C4-2B (cell line): ENCODE data around the gene CARD14.

Experiments used
- H3K27ac ChIP-seq: fragments of 450-650 bp; 2 replicates; pipeline ENCODE4 v1.5.1; 2017
- ZFX ChIP-seq: fragments of 450-650 bp; IDR thresholded peaks from 2 replicates; pipeline ENCODE4 v1.6.1; 2017
- TF ChIP-seq, protein P1 (sequence below): fragments of 450-650 bp; conservative IDR thresholded peaks from 2 replicates; pipeline ENCODE4 v1.5.1; 2017; ENCODE audit warnings: mild to moderate bottlenecking

CARD14 gene

GRCh38 chr17:80227156-80227555 is 57.3 kb downstream of the CARD14 start:
- TF ChIP-seq, protein P1, sequence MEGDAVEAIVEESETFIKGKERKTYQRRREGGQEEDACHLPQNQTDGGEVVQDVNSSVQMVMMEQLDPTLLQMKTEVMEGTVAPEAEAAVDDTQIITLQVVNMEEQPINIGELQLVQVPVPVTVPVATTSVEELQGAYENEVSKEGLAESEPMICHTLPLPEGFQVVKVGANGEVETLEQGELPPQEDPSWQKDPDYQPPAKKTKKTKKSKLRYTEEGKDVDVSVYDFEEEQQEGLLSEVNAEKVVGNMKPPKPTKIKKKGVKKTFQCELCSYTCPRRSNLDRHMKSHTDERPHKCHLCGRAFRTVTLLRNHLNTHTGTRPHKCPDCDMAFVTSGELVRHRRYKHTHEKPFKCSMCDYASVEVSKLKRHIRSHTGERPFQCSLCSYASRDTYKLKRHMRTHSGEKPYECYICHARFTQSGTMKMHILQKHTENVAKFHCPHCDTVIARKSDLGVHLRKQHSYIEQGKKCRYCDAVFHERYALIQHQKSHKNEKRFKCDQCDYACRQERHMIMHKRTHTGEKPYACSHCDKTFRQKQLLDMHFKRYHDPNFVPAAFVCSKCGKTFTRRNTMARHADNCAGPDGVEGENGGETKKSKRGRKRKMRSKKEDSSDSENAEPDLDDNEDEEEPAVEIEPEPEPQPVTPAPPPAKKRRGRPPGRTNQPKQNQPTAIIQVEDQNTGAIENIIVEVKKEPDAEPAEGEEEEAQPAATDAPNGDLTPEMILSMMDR = no peak
- no peak for TF ChIP-seq ZFX
- H3K27ac ChIP-seq = no peak overlapping the region

GRCh38 chr17:80227666-80228065 is 57.8 kb downstream of the CARD14 start:
- no peak overlapping the region for H3K27ac ChIP-seq
- no peak for TF ChIP-seq ZFX
- TF ChIP-seq, protein P1 = no peak

DNA sequence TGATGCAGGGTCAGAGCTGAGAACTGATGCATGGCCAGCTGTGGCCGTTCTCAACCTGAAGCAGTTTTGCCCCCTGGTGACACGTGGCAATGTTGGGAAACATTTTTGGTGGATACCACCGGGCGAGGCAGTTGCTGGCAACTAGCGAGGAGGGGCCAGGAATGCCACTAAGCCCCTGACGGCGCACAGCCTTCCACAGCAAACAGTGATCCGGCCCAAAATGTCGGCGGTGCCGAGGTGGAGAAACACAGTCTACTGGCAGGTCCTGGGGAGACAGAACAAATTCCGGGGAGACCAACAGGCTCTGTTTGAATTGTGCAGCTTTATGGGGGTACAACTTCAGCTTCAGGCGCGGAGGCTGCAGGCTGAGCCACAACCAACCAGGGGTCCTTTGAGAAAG is 58.6 kb downstream of the CARD14 start:
- TF ChIP-seq, protein P1 = no peak
- TF ChIP-seq ZFX = no peak

DNA sequence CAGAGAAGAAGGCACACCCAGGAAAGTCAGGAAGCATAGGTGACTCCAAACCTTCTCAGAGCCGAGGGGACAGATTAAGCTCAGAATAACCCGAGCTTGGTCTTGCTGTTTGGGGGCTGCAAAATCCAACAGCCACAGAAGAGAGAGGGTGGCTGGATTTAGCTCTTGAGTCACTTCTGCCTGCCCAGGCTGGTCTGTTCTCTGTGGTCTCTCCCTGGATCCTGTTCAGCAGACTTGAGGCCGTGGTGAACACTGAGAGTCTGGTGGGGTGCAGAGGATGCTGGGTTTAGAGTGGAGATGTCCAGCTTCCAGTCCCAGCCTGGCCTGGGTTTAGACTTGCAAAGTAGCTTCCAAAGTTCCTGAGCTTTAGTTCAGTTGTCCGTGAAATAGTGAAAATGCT is 59.2 kb downstream of the CARD14 start:
- TF ChIP-seq, protein P1 = no peak
- no peak for TF ChIP-seq ZFX
- no peak overlapping the region for H3K27ac ChIP-seq

More for the DNA sequence above, 58.6 kb downstream of the CARD14 start:
- H3K27ac ChIP-seq = no peak overlapping the region

DNA sequence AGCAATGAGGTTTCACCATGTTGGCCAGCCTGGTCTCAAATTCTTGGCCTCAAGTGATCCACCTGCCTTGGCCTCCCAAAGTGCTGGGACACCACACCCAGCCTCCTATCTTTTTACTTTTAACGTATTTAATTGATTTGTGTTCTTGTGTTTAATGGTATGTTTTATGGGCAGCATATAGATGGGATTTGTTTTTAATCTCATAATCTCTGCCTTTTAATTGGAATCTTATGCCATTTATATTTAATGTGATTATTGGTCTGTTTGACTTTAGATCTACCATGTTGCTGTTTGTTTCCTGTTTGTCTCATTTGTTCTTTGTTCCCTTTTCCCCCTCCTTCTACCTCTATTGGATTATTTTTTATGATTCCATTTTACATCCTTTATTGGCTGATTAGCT is 62.6 kb downstream of the CARD14 start:
- TF ChIP-seq, protein P1 = no peak
- TF ChIP-seq ZFX = no peak

GRCh38 chr17:80233202-80233601 is 63.4 kb downstream of the CARD14 start:
- no peak overlapping the region for H3K27ac ChIP-seq
- TF ChIP-seq ZFX = no peak
- TF ChIP-seq, protein P1 = no peak

More for the DNA sequence above, 62.6 kb downstream of the CARD14 start:
- no peak overlapping the region for H3K27ac ChIP-seq

DNA sequence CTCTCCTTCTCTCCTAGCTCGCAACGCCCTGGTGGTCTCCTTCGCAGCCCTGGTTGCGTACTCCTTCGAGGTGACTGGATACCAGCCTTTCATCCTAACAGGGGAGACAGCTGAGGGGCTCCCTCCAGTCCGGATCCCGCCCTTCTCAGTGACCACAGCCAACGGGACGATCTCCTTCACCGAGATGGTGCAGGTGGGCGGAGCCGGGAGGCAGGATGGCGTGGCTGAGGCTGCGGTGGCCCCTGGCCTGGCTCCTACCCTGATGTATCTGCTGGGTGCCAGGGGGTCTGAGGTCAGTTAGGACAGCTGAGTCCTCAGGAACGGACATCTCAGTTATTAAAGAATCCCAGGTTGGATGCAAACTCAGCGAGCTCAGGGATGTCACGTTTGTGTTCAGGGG is 67.1 kb downstream of the CARD14 start:
- TF ChIP-seq ZFX = no peak
- TF ChIP-seq, protein P1 = no peak
- no peak overlapping the region for H3K27ac ChIP-seq
